ENCODE data around the gene VAT1L. TPM values are rescaled to one million over a fixed set of nuclear protein-coding genes. Genes with fewer than 3 reads are reported as not detected.

Gene VAT1L, protein sequence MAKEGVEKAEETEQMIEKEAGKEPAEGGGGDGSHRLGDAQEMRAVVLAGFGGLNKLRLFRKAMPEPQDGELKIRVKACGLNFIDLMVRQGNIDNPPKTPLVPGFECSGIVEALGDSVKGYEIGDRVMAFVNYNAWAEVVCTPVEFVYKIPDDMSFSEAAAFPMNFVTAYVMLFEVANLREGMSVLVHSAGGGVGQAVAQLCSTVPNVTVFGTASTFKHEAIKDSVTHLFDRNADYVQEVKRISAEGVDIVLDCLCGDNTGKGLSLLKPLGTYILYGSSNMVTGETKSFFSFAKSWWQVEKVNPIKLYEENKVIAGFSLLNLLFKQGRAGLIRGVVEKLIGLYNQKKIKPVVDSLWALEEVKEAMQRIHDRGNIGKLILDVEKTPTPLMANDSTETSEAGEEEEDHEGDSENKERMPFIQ
- 1 to 10 TPM; 4.2 to 4.6 TPM for total RNA-seq
- 5.2 TPM for polyA plus RNA-seq (ENCODE audit: insufficient read depth, low read depth, low replicate concordance)
- long read RNA-seq, donor 1, partial matches to known transcripts = 0 of 2 reads
- long read RNA-seq, donor 1, other reads (novel, unspliced or antisense) = 0 of 2 reads
- long read RNA-seq, donor 2 = 0 reads

DNA sequence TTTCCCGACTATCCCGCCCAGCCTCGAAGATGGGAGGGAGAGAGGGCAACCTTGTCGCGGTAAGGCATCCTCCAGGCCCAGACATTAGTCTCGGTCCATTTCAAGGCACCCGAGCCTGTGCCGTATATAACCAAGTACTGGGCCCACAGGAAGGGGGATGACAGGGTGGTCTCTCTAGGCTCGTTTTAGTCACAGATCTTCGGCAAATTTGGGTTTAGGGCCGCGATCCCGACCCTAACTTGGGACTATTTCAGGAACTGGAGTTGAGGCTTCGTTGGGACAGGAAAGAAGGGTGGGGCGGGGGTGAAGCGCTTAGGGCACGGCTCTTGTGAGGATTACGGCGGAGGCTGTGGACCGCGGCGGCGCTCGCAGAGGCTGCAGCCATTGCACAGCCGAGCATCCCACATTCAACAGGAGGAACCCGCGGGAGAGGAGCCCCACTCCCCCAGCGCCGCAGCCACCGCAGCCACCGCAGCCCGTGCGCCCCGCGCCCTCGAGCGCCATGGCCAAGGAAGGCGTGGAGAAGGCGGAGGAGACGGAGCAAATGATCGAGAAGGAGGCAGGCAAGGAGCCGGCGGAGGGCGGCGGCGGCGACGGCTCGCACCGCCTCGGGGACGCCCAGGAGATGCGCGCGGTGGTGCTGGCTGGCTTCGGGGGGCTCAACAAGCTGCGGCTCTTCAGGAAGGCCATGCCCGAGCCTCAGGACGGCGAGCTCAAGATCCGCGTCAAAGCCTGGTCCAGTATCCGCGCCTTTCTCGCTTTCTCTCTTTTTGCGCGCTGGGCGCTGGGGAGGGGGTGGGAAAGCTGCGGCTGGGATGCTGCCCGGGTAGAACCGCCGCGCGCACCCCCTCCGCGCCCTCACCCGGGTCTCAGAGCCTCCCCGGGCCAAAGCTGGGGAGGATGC, at the start of gene VAT1L:
TSS of gene VAT1L (plus strand) at position 384 of the 904 bp plus-strand sequence. CDS start at position 503, 119 bp downstream.
- H3K36me3 ChIP-seq (ENCODE audit: low read depth, missing control alignments) = no peaks in the 10 kb centered on the region
- TF ChIP-seq POLR2A (IDR thresholded peaks at IDR 0.05) = no peak
- TF ChIP-seq, protein P1, sequence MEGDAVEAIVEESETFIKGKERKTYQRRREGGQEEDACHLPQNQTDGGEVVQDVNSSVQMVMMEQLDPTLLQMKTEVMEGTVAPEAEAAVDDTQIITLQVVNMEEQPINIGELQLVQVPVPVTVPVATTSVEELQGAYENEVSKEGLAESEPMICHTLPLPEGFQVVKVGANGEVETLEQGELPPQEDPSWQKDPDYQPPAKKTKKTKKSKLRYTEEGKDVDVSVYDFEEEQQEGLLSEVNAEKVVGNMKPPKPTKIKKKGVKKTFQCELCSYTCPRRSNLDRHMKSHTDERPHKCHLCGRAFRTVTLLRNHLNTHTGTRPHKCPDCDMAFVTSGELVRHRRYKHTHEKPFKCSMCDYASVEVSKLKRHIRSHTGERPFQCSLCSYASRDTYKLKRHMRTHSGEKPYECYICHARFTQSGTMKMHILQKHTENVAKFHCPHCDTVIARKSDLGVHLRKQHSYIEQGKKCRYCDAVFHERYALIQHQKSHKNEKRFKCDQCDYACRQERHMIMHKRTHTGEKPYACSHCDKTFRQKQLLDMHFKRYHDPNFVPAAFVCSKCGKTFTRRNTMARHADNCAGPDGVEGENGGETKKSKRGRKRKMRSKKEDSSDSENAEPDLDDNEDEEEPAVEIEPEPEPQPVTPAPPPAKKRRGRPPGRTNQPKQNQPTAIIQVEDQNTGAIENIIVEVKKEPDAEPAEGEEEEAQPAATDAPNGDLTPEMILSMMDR (IDR thresholded peaks at IDR 0.05) = no peak
- intact Hi-C loops (cut with DNase I; ENCODE audit: low total_unique reads) = no loop called here
- peaks cover 9% of the 10 kb centered on the region for H3K4me1 ChIP-seq
- no peaks in the 10 kb centered on the region for H3K27me3 ChIP-seq
- no peak within 1 kb of the TSS for H3K27ac ChIP-seq
- peak; percentile 82 for DNase-seq
- no peaks in the 10 kb centered on the region for H3K9me3 ChIP-seq
- 0% methylated on average over 24 to 76 of the region's 78 CpGs for WGBS, 2 donors
- H3K4me3 ChIP-seq = peak within 1 kb of the TSS; percentile 45 to 60

DNA sequence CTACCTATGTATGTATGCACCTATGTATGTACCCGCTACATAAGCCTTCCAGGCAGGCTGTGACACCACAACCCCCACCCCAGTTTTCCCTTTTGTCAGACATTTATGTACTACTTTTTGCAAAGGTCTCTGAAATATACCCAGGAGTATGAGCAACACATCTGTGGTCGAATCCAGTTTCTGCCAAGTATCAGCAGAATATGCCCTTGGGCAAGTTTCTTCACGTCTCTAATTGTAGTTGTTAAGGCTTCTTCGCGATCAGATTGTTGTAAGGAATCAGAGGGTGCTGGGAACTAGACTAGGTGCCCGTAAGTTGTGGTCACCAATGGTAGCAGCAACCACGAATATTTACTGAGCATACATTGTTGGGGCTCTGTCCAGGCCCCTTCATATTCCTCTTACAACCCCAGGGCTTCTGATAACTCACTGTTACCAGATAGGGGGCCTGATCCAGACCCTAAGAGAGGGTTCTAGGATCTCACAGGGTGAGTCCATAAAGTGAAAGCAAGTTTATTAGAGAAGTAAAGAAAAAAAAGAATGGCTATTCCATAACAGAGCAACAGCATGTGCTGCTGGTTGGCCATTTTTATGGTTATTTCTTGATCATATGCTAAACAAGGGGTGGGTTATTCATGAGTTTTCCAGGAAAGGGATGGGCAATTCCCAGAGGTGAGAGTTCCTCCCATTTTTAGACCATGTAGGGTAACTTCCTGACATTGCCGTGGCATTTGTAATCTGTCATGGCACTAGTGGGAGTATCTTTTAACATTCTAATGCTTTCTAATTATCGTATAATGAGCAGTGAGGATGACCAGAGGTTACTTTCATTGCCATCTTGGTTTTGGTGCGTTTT, 49.4 kb upstream of the VAT1L start:
- WGBS, 2 donors = 86 to 88% methylated on average over 10 of the region's 10 CpGs
- H3K4me3 ChIP-seq = no peak overlapping the region
- no peak for TF ChIP-seq POLR2A (IDR thresholded peaks at IDR 0.05)
- TF ChIP-seq, protein P1 (IDR thresholded peaks at IDR 0.05) = no peak
- intact Hi-C loops (cut with DNase I; ENCODE audit: low total_unique reads) = no loop called here
- H3K27ac ChIP-seq = no peak overlapping the region
- H3K4me1 ChIP-seq = no peaks in the 10 kb centered on the region
- H3K9me3 ChIP-seq = no peaks in the 10 kb centered on the region
- no peaks in the 10 kb centered on the region for H3K27me3 ChIP-seq
- H3K36me3 ChIP-seq (ENCODE audit: low read depth, missing control alignments) = no peaks in the 10 kb centered on the region
- DNase-seq = no peak

DNA sequence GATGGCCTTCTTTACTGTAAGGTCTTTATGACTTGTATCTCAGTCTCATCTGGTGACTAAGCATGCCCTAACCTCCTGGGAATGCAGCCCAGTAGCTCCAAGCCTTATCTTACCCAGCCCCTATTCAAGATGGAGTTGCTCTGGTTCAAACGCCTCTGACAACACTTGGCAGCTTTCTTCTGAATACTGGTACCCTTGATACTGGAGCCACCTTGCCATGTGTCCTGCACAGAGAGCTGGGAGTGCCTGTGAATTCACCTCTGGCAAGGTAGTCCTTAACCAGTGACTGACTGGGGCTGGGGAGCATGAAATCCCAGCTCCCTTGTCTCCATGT, 48.8 kb upstream of the VAT1L start:
- no peaks in the 10 kb centered on the region for H3K4me1 ChIP-seq
- intact Hi-C loops (cut with DNase I; ENCODE audit: low total_unique reads) = no loop called here
- no peak overlapping the region for H3K4me3 ChIP-seq
- TF ChIP-seq, protein P1 (IDR thresholded peaks at IDR 0.05) = no peak
- no peak for TF ChIP-seq POLR2A (IDR thresholded peaks at IDR 0.05)
- no peaks in the 10 kb centered on the region for H3K9me3 ChIP-seq
- no peaks in the 10 kb centered on the region for H3K27me3 ChIP-seq
- WGBS, 2 donors = 67% methylated on average over 1 of the region's 1 CpG
- no peak for DNase-seq
- no peaks in the 10 kb centered on the region for H3K36me3 ChIP-seq (ENCODE audit: low read depth, missing control alignments)
- no peak overlapping the region for H3K27ac ChIP-seq

DNA sequence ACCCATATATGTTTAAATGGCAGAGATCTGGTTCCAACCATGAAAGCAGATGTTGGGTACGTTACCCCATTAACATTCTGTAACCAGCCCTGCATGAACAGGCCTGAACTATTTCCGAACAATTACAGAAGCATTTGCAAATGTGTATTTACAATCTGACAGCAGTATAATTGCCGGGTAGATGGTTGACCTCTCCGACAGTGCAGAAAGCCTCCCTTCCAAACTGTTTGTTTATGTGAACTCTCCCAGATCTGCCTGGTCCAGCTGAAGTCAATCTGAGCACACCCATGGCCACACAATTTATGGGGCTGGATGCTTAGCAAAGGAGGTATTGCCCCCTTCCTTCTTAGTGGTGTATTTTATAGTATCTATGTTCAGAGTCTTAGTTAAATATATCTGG, 44.2 kb upstream of the VAT1L start:
- H3K9me3 ChIP-seq = no peaks in the 10 kb centered on the region
- no peaks in the 10 kb centered on the region for H3K36me3 ChIP-seq (ENCODE audit: low read depth, missing control alignments)
- no peak for DNase-seq
- H3K27me3 ChIP-seq = no peaks in the 10 kb centered on the region
- H3K27ac ChIP-seq = no peak overlapping the region
- no peaks in the 10 kb centered on the region for H3K4me1 ChIP-seq
- TF ChIP-seq POLR2A (IDR thresholded peaks at IDR 0.05) = no peak
- TF ChIP-seq, protein P1 (IDR thresholded peaks at IDR 0.05) = no peak
- intact Hi-C loops (cut with DNase I; ENCODE audit: low total_unique reads) = no loop called here
- WGBS, 2 donors = 49 to 69% methylated on average over 4 of the region's 4 CpGs
- no peak overlapping the region for H3K4me3 ChIP-seq

Data from testis (tissue), 5 donors.